Omental fat pad (tissue), 4 donors: ENCODE data around the gene ARHGAP24. TPM values are rescaled to one million over a fixed set of nuclear protein-coding genes. Genes with fewer than 3 reads are reported as not detected.

ENCODE experiments used
- ATAC-seq: fragments of 150-250 bp; one replicate; pipeline ENCODE4 v1.9.1; 2016; ENCODE audit warnings: mild to moderate bottlenecking, moderate library complexity; ENCODE audit not compliant: low FRiP score
- DNase-seq: peaks from one replicate; pipeline ENCODE4 v3.0.0-alpha.2; 2019; ENCODE audit warnings: low spot score
- CTCF ChIP-seq, 3 donors: fragments of 450-650 bp; IDR thresholded peaks; one replicate each; pipeline ENCODE4 v1.5.1; 2016 to 2017; ENCODE audit warnings: antibody characterized with exemption in 3 of 3, mild to moderate bottlenecking in 3 of 3, moderate library complexity in 2 of 3
- total RNA-seq, 4 donors: library from RNA; depleted of rRNA; stranded (reverse); fragments of >200 nt; gene quantifications; one replicate each; pipeline ENCODE4 v1.1.0, GENCODE V29; 2016

The ARHGAP24 gene
- total RNA-seq, 4 donors from 2014 or later, result 42.3 to 57.2 (median 52.8) TPM

- DNase-seq, result no peak
- no peak for TF ChIP-seq CTCF (IDR thresholded peaks at IDR 0.05)
- no peak for ATAC-seq
Observed at GRCh38 chr4:85671120-85671519, 196.2 kb downstream of the ARHGAP24 start.

- no peak for TF ChIP-seq CTCF (IDR thresholded peaks at IDR 0.05)
- DNase-seq, result no peak
- no peak for ATAC-seq
Observed at GRCh38 chr4:85672116-85672515, 197.2 kb downstream of the ARHGAP24 start.

GRCh38 chr4:85672959-85673358, 198.0 kb downstream of the ARHGAP24 start:
- no peak for DNase-seq
- TF ChIP-seq CTCF (IDR thresholded peaks at IDR 0.05), result no peak
- no peak for ATAC-seq

- ATAC-seq, result no peak
- no peak for DNase-seq
- TF ChIP-seq CTCF (IDR thresholded peaks at IDR 0.05), result no peak
Observed at GRCh38 chr4:85673540-85673939, 198.6 kb downstream of the ARHGAP24 start.

- TF ChIP-seq CTCF (IDR thresholded peaks at IDR 0.05), result no peak
- DNase-seq (no peak), ATAC-seq (no peak)
Observed at GRCh38 chr4:85675076-85676049, 200.4 kb downstream of the ARHGAP24 start.

- ATAC-seq (no peak), DNase-seq (no peak)
- no peak for TF ChIP-seq CTCF (IDR thresholded peaks at IDR 0.05)
Observed at GRCh38 chr4:85676050-85676425, 201.1 kb downstream of the ARHGAP24 start.
